IPS DF 4.7 (cell line): ENCODE data around the gene EID3.

ENCODE experiments used
- DNase-seq: peaks from one replicate; pipeline ENCODE4 v3.0.0-alpha.2; 2013; ENCODE audit warnings: low spot score; ENCODE audit errors: extremely low read depth

EID3 gene

DNA sequence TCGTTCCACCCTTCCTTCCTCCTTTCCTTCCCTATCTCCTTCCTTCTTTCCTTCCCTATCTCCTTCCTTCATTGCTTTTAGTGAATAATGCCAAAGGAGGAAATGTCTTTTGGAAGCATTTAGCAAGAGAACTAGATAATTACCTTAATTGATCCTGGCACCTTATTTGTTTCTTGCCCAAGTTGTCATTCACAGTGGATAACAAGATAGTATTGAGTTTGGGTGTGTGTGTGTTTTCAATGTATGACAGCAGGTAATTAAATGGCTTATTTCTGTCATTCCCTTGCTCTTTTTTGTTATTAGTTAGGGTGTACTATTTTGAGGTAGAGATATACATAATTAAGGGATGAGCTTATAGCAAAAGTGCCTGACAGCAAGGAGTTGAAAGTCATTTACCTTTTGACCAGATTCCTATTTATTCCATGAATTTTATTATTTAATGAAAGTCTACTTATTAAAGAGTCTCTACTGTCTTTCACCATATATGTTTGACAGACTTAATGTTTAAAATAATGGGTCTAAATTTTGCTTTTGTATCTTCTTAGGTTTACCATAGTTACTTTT lies 30.2 kb downstream of the EID3 start:
- no peak for DNase-seq

DNA sequence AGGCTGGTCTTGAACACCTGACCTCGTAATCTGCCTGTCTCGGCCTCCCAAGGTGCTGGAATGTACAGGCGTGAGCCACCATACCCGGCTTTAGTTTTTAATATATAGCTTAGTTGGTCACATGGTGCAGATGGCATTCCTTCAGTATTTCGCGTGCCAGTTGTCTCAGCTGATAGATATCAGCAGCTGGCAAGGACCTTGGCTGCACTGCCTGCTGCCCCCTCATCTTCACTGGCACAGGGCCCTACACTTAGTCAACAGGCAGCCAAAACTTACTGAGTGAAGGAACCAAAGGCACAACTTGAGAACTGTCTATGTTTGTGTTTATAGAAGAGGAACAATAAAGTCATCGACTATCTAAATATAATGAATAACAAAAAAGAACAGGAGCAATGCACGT lies 31.0 kb downstream of the EID3 start:
- no peak for DNase-seq

DNA sequence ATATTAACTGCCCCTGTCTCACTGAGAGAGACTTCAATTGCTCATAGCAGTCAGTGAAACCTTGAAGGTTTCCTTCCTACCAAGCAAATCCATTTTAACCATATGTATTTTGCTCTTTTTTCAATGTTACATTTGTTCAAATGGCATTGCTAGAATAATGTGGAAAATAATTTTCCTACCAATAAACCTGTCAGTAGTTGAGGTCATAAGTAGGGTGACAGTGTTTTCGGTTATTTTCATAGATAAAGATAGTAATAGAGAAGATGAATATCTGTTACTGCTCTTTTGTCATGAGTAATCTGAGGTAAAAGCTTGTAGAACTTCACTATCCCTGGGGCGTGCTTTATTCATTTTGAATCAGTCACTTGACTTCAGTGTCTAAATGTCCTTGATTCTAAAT lies 32.6 kb downstream of the EID3 start:
- no peak for DNase-seq

DNA sequence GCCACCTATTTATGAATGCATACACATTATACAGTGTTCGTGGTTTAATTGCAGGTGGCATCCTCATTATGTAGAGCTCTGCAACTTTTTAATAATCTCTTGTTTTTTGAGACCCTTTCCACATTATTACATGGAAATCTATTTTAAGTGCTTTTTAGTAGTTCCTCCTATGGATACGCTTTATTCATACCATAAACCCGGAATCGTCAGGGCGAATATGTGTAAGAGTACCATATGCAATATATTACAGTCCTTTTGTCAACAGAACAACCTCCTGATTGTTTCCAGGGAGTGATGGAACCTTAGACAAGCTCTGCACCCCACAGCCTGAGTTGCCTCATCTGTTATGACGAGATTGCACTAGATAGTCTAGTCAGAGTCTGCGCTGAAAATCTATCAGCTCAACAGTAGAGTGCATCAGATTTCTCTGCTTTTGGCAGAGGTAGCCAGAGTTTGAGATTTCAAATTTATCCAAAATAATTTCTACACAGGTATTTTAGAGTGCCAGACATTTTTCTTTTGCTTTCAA lies 33.6 kb downstream of the EID3 start:
- DNase-seq: no peak

DNA sequence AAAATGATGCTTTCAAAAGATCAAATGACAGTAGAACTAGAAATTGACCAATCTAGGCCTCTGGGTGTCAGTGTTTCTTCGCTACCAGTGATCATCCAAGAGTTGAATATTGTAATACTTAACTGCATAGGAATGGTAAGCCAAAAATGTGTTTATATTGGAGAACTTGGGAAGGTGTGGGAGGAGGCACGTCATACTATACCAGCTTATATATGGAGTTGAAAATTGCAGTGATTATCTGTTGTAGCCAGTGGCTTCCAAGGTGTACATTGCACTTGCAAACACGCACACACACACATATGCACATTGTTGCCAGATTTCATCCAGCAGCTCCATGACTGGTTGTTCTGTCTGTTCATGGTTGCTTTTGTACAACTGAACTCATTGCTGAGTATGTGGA lies 36.1 kb downstream of the EID3 start:
- DNase-seq: no peak

DNA sequence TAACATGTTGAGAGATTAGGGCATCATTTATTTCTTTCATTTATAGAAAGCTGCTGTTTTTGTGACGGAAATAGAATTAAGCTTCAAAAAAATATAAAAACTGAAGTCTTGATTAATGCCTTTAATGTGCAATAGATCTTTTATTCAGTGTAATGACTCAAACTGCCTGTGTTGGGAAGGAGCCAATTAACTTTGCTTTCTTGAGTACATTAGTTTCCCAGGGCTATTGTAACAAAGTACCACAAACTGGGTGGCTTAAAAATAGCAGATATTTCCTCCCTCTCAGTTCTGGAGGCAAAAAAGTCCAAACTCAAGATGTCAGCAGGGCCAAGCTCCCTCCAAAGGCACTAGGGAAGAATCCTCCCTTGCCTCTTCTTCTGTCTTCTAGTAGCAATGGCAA lies 36.6 kb downstream of the EID3 start:
- no peak for DNase-seq

DNA sequence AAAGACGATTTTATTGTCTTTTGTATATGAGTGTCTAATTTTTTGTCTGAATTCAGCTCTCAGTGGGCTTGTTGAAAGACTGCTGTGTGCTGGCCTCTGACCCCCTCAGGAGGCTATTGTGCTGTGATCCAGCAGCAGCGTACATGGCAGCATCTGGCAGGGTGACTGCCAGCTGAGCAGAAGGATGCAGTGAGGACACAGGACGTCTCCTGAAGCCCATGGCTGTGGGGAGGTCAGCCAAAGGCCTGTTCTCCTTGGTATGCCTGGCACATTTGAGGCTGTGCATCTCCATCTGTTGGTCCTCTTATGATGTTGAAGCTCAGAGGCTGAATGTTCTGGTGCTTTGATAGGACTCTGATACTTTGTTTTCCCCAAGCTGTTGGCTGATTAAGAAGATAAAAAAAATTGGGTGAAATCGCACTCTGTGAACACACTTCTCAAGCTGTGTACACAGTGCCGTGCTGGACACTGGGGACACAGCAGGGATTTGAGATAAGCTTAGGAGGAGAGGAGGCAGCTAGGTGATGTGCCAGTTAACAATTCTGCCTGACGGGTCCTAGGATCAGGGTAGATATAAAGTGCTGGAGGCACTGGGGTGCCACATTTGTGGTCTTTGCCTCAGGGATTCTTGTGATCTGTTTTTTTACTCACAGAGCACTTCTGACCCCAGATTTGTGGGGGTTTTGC lies 37.5 kb downstream of the EID3 start:
- no peak for DNase-seq

DNA sequence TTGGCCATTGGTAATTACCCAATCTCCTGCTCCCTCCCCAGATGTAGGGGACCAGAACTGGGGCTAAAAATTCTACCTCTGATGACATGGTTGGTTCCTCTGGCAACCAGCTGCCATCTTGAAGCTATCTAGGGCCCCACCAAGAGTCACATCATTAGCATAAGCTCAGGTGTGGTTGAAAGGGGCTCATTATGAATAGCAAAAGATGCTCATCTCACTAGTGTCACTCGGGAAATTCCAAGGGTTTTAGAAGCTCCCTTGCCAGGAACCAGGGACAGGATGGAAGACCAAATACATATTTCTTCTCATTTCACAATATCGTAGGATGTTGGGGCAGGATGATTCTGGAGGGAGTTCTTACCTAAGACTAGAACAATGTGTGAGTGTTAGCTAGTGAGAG lies 38.6 kb downstream of the EID3 start:
- no peak for DNase-seq

DNA sequence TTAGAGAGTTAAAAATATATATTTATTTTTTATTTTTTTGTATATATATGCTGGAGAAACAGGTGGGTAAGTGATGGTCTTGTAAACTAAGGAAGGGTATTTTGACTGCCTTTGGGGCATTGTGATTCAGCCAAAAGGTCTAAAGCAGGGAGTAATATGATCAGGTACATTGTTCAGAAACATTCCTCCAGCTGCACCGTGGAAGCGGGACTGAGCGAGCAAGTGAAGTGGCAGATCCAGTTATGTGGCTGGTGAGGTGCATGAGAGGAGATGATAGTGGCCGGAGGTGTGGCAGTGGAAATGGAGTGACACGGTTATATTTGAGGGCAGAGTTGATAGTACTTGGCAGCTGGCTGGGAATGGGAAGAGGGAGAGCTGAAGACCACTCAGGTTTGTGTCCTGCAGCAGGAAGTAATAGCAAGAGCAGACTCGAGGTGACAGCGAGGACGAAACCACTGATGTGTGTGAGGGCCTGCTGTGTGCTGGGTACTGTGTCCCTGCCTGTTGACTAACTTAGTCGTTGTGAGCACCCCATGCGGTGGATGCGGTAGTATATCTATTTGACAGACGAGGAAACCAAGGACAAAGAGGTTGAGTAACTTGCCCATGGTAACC lies 39.2 kb downstream of the EID3 start:
- DNase-seq: no peak

DNA sequence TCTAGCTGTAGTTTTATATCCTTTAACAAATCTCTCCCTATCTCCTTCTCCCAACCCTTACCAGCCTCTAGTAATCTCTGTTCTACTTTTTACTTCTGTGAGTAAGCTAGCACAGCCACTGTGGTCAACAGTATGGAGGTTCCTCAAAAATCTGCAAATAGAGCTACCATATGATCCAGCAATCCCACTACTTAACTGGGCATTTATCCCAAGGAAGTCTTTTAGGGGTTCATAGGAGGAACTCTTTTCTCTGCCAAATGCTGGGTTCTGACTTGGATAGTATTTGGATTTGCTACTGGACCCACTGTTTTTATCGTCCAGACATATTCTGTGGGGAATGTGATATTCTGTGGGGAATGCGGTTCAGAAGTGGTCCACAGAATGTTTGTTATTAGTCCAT lies 41.1 kb downstream of the EID3 start:
- no peak for DNase-seq

DNA sequence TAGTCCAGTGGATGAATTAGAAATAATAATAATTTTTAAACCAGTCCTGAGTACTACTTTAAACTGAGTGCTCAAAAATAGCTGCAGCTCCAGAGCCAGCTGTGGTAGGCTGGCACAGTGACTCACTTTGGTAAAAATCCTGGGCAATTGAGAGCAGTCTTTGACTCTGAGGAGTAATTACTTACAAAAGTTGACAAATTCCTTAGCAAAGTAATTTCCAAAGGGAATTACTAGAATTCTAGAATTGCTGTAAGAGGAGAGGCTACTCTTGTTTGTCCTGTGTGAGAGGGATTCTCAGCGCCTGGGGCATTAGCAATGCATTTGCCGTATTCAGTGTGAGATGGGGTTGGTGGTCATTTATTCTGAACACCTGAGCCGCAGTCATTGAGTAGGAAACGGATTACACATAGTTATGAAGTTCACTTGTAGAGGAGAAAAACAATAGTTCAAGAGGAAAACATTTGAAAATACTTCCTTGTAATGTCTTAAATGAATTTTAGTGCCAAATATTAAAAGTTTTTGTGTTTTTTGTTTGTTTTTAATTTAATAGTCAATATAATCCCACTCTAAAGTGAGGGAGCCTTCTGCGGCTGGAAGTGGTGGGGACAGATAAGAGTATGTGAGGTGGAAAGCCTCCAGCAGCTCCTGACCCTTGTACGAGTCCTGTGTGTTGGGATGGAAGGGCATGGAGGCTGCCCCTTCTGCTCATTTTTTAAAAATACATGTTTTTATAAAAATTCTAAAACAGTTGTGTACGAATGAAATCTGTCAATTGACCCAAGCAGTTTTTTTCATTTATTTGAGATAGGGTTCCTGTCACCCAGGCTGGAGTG lies 41.9 kb downstream of the EID3 start:
- DNase-seq: no peak

DNA sequence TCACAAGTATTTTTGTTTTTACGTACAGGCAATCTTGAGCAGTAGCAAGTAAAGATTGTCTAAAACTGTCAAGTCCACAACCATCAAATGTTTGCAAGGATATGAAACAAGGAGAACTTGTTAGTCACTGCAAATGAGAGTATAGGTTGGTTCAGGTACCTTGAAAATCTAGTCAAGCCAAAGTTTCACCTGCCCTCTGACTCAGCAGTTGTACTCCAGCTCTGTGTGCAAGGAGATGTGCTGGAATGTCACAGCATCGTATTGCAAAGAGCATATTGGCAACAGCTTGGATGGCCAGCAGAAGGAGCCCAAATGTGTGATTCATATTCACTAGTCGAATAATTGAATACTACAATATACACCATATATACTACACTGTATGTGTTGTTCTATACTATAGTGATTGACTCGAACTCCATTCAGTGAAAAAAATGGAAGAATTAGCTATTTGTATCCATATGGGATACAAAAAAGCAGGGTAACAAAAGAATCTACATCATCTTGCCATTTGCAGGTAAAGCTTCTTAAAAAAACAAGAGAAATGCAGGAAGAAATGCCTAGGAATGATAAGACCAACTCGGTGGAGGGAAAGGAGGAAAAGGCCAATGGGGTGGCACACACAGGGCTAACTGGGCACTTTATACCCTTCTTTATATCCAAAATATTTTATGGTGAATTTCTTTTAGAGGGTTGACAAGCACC lies 44.0 kb downstream of the EID3 start:
- no peak for DNase-seq

DNA sequence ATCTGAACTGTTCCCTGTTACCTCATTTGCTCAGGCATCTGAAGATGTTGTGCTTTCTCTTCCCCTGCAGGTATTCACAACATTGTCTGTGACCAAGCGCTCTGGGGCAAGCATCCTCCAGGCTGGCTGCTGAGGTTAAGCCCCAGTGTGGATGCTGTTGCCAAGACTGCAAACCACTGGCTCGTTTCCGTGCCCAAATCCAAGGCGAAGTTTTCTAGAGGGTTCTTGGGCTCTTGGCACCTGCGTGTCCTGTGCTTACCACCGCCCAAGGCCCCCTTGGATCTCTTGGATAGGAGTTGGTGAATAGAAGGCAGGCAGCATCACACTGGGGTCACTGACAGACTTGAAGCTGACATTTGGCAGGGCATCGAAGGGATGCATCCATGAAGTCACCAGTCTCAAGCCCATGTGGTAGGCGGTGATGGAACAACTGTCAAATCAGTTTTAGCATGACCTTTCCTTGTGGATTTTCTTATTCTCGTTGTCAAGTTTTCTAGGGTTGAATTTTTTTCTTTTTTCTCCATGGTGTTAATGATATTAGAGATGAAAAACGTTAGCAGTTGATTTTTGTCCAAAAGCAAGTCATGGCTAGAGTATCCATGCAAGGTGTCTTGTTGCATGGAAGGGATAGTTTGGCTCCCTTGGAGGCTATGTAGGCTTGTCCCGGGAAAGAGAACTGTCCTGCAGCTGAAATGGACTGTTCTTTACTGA lies 44.9 kb downstream of the EID3 start:
- no peak for DNase-seq

DNA sequence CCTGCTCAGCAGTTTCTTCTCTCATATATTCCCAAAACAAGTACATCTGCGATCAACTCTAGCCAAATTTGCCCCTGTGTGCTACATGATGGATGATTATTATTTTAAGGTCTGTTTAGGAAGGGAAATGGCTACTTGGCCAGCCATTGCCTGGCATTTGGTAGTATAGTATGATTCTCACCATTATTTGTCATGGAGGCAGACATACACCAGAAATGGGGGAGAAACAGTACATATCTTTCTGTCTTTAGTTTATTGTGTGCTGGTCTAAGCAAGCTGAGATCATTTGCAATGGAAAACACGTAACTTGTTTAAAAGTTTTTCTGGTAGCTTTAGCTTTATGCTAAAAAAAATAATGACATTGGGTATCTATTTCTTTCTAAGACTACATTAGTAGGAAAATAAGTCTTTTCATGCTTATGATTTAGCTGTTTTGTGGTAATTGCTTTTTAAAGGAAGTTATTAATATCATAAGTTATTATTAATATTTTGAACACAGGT lies 45.5 kb downstream of the EID3 start:
- no peak for DNase-seq

DNA sequence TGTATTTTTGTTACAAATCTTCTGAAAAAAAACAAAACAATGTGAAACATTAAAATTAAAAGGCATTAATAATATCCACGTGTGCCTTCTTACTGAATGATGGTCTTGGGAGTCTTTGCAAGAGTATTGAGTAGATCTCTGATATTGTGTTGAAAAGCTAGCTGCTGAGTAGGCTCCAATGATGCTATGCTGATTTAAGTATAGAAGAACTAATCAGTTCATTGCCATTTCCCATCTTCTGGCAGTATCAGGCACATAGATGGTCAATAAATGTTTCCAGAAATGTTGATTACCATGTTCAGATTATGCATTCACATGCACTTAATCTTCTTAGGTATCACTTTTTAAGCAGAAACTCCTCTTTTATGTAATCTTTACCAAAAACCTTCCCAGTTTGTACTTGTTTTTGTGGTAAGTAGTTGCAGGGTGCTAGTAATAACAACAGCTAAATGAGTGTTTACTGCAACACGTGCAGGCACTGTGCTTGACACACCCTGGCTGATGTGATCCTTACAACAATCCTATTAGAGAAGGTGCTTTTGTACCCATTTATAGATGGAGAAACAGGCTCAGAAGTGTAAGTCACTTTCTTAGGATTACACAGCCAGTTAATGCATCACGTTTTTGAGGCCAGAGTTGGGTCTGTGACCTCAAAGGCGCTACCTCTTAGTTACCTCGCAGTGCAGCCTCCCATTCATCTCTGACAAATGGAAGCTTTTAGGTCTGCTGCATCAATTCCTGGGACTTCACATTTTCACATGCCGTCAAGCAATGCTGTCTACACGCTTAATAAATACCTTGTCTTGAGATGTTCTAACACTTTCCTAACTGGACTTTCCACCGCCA lies 46.9 kb downstream of the EID3 start:
- DNase-seq: no peak

DNA sequence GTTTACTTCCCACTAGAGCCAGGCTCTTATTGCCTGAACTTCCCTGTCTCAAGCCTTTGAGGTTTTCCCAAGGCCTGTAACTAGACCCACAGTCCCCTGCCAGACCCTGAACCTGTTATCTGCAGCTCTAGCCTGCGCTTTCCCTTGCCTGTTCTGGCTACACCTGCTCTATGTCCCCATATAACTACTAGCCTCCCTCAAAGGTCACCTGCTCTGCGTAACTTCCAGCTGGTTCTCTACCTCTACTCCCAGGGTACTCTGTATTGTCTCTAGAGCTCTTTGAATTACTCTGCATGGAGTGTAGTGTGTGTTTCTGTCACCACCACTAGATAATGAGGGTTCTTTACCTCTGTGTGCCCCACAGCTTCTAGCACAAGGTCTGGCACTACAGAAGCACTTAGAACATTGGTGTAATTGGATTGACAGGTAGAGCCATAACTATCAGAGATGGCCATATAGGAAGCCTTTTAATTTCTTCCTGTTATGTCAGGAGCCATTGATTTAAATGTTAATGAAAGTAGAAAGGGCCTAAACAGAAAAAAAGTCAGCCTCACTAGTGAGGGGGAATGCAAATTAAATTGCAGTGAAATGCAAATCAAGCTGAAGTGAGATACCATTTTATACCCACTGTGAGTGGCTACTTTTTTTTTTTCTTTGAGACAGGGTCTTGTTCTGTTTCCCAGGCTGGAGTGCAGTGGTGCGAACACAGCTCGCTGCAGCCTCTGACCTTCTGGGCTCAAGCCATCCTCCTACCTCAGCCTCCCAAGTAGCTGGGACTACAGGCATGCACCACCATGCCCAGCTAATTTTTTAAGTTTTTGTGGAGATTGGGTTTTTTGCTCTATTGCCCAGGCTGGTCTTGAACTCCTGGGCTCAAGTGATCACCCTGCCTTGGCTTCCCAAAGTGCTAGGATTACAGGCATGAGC lies 47.8 kb downstream of the EID3 start:
- no peak for DNase-seq

DNA sequence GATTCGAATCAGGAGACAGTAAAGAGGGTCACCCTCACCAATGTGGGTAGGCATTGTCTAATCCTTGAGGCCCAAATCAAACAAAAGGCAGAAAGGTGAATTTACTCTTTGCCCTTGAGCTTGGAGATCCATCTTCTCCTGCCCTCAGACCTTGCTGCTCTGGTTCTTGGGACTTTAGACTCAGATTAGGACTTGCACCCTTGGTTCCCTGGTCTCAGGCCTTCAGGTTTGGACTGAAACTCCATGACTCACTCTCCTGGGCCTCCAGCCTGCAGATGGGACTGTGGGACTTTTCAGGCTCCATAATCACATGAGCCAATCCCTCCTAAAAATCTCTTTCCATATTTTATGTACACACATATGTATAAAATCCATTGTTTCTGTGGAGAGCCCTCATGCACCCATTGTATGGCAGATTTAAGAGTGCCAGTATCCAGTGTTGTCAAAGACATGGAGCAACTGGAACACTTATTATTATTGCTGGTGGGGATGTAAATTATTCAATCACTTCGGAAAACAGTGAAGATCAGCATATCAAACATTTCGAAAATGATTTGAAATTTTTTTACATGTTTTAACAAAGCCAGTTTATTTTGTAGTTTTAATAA lies 48.7 kb downstream of the EID3 start:
- DNase-seq: no peak
